ENCODE data around the gene SMG6.
A peak's percentile ranks its signal among the peaks of the same experiment; 100 is the strongest.
"Not testable (repeated sequence)": the region's sequence is repeated elsewhere in the genome, so short reads cannot be mapped to it uniquely, and the experiment has no call there.

SMG6 gene

DNA sequence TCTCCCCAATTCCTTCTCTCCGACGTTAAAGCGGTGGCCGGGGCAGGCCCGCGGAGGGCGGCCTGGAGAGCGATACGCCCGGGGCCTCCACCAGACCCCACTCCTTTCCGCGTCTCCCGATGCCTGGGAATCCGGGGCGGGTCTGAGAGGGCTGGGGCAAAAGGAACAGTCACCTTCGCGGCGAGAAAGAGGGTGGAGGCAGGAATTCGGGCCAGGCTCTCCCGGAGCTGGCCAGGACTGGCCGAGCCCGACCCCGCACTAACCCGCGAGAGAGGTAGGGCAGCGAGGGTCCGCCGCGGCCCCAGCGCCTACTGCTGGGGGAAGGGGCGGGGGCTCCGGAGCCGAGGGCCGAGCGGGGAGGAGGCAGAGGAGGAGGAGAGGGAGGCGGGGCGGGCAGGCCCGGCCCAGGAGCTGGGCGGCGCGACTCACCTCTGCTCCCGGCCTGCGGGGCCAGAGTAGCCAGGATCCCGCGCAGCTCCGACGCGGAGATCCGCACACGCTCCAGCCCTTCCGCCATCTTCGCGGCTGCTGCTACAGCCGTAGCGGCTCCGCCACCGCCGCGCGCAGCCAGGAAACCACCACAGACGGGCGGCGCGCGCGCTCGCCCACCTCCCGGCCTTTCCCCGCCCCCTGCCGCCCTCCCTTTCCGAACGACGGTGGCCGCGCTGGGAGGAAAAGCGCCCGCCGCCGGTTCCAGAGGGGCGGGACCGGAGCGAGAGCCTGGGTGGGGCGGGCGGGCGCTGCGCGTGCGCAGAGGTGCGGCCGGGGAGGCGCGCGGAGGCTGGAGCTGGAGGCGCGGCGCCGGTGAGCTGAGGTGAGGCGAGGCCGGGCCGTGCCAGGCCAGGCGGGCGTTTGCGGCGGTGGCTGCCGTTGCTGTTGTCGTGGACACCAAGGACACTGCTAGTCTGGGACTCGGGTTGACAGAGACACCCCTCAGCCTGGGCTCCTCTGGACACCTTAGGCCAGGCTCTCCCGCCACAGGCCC is at the start of gene SMG6, which contains the start of gene SRR:
SMG6 (minus strand) TSS at position 582 of the 985 bp plus-strand sequence; CDS start at position 517, 65 bp downstream.
SRR (plus strand) TSS at position 747 of the 985 bp plus-strand sequence. CDS start 11,611 bp downstream, outside the sequence.
- no peak for FAIRE-seq

DNA sequence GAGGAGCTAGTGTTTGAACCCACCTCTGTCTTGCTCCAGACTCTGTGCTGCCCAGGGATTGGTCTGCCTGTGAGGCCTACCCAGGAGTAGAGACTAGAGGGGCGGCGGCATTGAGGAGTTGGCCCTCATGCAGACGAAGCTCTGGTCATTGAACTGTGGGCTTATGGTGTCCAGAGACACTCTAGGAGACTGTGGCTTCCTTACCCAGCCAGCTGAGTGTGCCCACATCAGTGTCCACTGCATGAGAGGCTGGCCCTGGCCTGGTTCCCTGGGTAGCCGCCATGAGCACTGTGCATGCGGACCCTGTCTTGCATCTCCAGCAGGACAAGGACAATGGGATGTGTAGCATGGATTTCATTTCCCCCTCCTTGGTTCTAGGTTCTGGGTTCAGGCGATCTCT is 47.7 kb upstream of the SMG6 start:
- FAIRE-seq, result no peak

DNA sequence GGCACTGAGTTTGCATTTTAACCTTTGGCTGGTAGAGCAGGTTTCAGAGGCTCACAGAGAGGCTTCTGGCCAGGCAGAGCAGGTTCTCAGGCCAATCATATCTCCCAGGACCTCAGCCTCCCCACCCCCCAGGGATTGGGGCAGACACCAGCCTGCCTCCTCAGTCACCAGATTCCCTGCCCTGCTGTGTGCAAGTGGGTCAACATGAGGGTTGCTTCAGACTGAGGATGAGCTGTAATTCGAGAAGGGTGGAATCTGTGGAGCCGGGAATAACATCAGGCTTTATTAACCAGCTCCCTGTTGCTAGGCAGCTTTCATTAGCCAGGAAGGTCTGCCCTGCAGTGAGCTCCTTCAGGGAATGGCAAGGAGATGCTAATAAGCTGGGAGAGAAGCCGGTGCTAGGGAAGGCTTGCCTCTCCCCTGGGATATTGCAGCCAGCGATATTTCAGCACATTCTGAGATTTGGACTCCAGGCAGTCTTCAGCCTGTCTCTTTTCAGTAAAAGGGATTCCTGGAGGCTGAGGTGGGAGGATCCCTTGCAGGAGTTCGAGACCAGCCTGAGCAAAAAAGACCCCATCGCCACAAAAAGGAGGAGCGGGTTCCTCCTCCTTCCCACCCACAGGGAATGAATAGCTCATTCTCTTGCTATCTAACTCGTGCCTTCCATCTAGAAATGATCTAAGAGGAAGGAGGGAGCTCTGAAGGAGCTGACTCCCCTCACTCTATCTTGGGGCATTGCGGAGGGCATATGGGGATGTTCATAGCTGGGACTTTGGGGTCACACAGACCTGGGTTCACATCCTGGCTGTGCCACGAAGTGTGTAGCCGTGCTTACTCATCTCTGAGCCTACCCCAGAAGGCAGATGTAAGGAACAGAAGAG is 44.5 kb upstream of the SMG6 start:
- FAIRE-seq, result no peak

DNA sequence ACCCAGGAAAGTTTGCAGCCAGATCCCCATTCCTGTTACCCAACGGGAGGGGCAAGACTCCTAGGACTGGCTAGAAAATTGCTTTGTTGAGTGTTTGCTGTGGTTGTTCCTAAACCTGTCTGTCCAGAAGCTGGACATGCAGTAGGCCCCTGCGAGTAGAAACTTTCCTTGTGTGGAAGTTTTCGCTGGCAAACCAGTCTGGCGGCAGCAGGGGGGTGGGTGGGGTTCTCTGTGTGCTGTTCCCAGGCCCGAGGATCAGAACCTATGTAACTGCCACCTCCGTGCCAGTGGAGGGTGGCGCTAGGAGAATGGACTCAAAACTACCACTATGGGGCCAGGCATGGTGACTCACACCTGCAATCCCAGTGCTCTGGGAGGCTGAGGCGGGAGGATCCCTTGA is 42.9 kb upstream of the SMG6 start:
- FAIRE-seq, result no peak

DNA sequence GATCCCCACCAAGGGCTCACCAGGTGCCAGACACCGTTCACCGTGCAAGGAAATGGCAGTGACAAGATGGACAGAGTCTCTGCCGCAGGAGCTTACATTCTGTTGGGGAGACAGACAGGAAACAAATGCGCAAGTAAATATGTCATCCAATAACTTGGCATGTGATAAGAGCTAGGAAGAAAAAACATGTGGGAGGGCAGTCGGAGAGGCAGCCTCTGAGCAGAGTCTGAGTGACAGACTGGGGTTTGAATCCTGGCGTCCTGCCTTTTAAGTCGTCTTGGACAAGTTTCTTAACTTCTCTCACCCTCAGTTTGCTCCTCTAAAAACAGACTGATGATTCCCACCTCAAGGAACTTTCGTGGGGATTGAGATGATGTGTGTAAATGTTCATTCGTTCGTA is 40.9 kb upstream of the SMG6 start:
- FAIRE-seq, result no peak

DNA sequence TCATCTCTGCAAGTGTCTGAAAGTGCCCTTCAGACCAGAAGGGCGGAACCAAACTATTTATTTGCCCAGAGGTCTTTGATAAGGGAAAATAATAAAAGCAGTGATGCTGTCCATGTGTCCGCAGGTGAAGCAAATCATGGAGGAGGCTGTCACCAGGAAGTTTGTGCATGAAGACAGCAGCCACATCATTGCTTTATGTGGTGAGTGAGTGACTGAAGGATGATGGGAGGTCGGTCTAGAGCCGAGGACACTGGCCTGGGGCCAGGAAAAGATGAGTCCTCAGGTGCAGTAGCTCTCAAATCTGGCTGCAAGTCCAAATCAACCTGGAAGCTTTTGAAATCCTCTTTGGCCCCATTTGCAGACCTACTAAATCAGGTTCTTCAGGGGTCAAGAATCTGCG is 39.8 kb upstream of the SMG6 start:
- FAIRE-seq, result no peak

DNA sequence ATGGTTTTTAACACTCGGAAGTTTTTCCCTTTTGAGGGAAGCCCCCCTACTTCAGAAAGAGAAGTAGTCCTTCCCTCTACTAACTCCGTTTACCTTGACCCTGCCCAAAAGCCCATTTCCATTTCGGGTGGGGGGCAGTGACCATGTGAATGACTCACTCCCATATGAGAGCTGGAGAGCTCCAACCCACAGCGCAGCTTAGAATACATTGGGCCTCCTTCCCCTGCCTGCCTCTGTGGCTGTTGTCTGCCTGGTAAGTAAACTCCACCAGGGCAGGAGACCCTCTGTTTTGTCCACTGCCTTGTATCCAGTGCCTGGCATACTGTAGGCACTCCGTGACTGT is 34.7 kb upstream of the SMG6 start:
- no peak for FAIRE-seq

DNA sequence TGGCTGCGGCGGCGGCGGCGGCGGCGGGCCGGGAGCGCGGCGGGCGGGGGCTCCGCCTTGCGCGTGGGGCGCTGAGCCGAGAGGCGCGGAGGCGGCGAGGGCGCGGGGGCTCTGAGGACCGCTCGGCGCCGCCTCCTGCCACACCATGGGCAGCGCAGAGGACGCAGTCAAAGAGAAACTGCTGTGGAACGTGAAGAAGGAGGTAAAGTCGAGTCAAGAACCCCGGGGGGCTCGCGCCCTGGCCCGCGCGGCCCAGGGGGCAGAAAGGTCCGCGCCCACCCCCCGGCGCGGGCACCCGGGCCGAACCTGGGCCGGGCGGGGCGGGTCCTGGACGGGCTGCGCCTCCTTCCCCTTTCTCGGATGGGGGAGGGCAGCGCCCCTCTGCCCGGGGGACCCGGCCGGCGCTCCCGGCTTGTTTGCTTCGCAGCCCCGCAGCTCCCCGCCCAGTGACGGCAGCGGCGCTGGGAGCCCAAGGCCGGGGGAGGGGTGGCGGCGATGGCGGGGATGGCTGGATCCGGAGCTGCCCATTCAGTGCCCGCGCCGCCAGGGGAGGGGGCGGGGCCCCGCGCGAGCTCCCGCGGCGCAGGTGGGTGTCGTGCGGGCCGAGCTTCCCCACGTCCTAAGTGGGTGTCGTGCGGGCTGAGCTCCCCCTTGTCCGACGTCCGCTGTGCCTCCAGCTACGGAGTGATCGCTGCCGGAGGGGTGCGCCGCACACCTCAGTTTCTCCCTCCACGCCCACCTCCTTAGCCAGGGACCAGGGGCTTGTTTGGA is 34.1 kb upstream of the SMG6 start:
- no peak for FAIRE-seq

DNA sequence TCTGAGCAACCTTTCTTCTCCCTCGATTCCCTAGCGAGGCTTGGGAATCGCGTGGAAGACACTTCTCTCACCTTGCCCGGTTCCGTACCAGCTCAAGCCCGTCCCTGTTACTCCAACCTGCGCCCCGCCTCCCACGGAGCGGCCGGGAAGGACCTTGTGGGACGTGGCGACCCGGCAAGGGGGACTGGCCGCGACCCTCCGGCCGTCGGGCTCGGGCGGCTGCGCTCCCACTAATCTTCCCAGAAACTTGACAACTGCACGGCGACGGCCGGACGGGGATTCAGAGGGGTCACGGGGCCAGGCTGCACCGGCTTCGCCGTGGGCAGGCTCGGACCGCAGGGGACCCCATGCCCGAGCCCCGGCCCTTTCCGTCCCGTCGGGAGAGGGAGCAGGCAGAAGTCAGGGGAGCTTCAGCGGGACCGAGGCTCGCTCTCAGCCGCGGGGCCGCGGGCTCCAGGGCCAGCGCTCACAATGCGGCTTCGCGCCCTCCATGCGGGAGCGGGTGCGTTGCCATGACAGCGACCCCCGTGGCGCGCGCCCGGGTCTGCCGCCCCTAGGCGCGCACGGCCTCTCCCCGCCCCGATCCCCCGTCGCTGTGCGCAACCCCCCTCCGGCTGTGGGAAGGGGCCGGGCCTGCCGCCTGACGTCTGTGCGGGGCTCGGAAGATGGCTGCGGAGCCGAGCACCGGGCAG is 33.4 kb upstream of the SMG6 start, which contains the start of gene SGSM2:
SGSM2 (plus strand) TSS at position 650 of the 692 bp plus-strand sequence. CDS start 188 bp downstream, outside the sequence.
- no peak for FAIRE-seq

DNA sequence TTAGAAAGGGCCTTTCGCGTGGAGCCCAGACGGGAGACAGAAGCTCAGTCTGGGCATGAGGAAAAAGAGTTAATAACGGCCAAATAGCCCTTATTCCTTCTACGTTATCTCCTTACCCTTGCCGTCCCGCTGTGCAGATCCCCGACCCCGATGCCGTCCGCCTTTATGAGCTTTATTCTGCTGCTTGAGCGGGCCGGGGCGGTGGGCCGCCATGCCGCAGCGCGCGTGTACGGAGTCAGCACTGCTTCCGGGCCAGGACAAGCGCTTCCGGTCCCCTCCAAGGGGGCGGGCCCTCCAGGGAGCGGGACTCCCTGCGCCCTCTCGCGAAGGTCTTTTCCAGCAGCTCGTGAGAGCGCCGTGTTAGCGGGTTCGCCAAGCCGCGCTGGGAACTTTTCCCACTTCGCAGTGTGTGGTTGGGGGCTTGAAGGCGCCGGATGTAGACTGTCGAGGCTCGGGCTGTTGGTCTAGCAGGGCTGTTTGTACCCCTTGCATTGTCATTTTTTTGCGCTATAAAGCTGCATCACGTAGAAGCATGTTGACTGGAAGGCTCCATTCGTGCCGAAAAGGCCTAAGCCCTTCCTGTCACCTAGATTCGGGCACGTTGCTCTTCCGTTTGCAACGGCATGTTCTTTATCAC is 32.7 kb upstream of the SMG6 start, which contains the start of gene TSR1:
TSR1 (minus strand) TSS at position 243 of the 637 bp plus-strand sequence; CDS start at position 213, 30 bp downstream.
- FAIRE-seq, result peak; percentile 80

DNA sequence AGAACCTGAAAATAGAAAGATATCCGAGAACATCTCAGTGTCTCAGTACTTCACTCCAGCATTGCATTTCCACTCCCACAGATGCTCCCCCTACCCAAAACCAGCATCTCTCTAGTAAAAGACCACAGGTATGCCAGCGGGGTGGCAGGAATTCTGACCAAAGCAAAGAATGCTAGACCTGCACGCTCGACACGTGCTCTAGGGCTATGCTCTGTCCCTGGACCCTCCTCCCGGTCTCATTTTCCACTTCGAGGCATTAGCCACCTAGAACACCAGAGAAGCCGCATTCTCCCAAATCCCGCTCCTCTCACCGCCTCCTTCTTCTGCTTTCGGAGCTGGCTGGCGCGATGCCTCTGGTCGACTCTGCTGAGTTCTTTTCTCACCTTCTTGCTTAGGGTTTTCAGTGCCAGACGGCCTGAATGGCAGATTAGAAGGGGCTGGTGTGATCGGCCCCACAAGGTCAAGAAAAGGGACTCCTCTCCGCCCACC is 32.2 kb upstream of the SMG6 start:
- FAIRE-seq, result no peak

DNA sequence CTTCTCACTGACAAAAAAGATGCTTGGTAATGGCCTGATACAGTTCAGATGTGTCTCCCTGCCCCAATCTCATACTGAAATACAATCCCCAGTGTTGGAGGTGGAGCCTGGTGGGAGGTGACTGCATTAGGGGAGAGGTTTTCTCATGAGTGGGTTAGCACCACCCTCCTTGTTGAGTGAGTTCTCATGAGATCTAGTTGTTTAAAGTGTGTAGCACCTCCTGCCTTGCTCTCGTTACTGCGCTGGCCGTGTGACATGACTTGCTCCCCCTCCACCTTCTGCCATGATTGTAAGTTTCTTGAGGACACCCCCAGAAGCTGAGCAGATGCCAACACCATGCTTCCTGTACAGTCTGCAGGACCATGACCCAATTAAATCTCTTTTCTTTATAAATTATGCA is 27.7 kb upstream of the SMG6 start:
- no peak for FAIRE-seq

DNA sequence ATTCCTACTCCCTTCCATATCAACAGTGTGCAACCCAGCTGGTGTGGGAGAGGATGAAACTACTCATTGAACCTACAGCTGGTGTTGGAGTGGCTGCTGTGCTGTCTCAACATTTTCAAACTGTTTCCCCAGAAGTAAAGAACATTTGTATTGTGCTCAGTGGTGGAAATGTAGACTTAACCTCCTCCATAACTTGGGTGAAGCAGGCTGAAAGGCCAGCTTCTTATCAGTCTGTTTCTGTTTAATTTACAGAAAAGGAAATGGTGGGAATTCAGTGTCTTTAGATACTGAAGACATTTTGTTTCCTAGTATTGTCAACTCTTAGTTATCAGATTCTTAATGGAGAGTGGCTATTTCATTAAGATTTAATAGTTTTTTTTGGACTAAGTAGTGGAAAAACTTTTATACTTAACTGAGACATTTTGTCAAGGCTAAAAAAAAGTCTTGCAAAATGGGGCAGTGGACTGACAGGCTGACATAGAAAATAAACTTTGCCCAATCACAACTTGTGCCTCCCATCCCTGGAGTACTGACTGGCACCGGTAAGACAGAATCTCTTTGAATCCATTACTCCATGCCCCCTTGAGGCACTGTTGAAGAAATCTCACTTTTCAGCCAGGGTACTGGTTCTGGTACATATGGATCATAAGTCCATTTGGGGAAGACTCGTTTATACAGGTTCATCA is 20.2 kb upstream of the SMG6 start:
- no peak for FAIRE-seq

DNA sequence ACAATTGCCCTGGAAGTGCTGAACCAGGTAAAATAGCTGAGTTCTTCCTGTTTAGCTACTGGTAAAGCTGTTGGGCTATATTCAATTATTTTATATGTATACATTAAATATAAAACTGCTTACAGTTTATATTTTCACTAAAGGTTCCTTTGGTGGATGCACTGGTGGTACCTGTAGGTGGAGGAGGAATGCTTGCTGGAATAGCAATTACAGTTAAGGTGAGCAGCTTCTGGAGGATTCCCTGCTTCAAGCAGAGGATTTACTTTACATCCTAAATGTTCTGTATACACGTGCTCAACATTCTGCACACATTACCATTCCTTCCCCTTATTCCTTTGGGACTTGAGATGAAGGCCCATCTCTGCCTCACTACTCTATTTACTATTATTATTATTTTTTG is 17.8 kb upstream of the SMG6 start:
- FAIRE-seq, result no peak

DNA sequence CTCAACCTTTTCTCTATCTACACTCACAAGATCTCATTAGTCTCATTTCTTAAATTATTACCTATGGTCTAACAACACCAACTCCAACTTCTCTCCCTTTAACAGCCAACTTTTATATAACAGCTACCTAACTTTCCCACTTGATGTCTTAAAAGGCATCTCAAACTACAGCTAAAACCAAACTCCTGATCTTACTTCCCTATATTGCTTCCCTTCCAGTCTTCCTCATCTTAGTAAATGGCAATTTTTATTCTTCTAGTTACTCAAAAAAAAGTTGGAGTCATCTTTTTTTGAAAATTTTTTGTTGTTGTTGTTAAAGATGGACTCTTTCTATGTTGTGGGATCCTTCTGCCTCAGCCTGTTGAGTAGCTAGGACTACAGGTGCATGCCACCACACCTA is 15.5 kb upstream of the SMG6 start:
- FAIRE-seq, result no peak

DNA sequence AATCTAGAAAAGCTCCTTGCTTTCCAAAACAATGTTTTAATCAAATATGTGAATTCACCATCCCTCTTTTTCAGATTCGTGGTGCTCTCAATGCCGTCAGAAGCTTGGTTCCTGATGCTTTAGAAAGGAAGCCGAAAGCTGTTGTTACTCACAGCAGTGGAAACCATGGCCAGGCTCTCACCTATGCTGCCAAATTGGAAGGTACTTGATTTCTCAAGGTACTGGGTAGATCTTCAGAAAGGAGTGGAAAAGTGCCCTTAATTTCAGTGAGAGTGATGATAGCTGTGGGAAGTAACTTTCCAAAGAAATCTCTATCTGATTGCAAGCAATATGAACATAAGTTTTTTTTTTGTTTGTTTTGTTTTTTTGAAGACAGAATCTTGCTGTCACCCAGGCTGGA is 14.2 kb upstream of the SMG6 start:
- FAIRE-seq, result no peak

DNA sequence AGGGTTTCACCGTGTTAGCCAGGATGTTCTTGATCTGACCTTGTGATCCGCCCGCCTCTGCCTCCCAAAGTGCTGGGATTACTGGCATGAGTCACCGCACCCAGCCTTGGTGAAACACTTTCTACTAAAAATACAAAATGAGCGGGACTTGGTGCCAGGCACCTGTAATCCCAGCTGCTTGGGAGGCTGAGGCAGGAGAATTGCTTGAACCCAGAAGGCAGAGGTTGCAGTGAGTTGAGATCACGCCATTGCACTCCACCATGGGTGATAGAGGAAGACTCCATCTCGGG is 13.3 kb upstream of the SMG6 start:
- not testable (repeated sequence) for FAIRE-seq

DNA sequence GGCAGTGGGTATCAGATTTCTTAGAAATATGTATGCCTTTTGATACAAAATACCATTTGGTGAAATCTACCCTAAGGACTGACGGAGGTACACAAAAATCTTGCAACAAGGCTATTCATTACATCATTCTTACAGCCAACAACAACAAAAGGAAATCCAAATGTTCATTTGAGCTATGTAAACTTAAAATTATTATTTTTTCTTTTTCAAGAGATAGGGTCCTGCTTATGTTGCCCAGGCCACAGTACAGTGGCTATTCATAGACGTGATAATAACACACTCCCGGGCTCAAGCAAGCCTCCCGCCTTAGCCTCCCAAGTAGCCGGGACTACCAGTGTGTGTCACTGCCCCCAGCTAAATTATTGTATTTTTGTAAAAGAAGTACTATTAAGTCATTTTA is 9.2 kb upstream of the SMG6 start:
- FAIRE-seq, result no peak

DNA sequence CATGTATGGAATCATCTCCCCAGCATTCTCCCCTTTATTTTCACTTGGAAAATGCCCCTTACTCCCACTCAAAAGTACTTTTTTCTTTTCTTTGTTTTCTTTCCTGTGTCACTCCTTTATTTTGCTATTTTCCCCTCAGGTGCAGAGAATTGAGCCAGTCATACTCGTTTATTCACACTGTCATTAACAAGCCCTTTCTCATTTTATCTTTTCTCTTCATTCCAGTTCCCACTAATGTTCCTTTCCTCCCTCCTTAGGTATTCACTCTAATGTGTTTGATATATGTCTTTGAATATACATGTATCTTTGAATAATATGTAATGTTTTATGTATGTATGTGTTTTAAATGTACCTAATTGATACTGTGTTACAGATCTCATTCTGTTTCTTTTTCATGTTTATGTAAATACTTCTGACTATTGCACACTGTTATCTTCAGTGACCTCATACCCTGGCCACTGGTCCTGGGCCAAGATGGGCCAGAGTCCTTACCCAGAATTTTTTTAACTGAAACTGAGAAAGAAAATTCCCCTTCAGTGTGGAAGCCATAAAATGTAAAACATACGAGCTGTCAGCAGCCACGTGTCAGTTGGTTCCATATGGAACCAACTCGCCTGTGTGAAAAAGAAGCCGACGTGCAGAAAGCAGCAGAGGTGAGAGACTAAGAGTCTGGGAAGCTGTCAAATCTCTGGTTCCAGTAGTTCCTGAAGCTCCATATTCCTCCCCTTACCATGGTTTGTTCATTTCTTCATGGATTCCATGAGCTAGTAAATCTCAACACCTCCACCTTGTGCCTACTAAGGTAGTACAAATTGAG is 6.0 kb upstream of the SMG6 start:
- FAIRE-seq, result no peak

DNA sequence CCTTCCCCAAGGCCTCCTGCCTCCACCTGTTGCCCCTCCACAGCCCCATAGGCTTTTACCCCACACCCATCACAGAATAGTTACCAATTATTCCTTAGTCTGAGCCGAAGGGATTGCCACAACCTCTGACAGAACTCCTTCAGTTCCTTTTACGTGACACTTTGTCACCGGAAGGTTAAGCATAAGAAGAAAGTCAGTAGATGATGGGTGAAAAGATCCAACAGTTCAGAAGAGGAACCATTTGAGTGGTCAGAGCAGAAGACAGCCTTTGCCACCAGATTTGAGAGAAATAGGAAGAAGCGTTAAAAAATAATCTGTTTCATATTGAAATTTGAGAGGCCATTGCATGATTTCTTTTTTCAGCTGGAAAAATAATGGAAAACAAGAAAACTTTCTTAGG is 1.3 kb upstream of the SMG6 start:
- FAIRE-seq, result no peak
